HG03469 (cell line): Measurements from ENCODE around the gene GPR157.

Source experiments
- ATAC-seq: cut with Tn5 transposase; IDR thresholded peaks from one replicate; pipeline ENCODE4 v1.9.1; 2021; ENCODE audit warnings: mild to moderate bottlenecking, moderate library complexity, moderate number of reproducible peaks; ENCODE audit not compliant: unreplicated experiment

GPR157 gene

GRCh38 chr1:9093581-9093980 lies 35.3 kb downstream of the GPR157 start:
- no peak for ATAC-seq

GRCh38 chr1:9093091-9093490 lies 35.8 kb downstream of the GPR157 start:
- ATAC-seq, result no peak

GRCh38 chr1:9088807-9089206 lies 40.1 kb downstream of the GPR157 start:
- ATAC-seq, result no peak

GRCh38 chr1:9087411-9088125 lies 41.3 kb downstream of the GPR157 start:
- ATAC-seq, result no peak

GRCh38 chr1:9086796-9087195 lies 42.1 kb downstream of the GPR157 start:
- no peak for ATAC-seq

- ATAC-seq, result no peak
Measured at GRCh38 chr1:9086045-9086444, 42.9 kb downstream of the GPR157 start.

- ATAC-seq, result no peak
Measured at GRCh38 chr1:9085306-9085940, 43.5 kb downstream of the GPR157 start.

- ATAC-seq, result no peak
Measured at GRCh38 chr1:9084906-9085305, 44.0 kb downstream of the GPR157 start.

GRCh38 chr1:9081473-9081872 lies 47.4 kb downstream of the GPR157 start:
- ATAC-seq, result no peak

GRCh38 chr1:9080705-9081291 lies 48.1 kb downstream of the GPR157 start:
- no peak for ATAC-seq

- no peak for ATAC-seq
Measured at GRCh38 chr1:9079988-9080704, 48.8 kb downstream of the GPR157 start.

- no peak for ATAC-seq
Measured at GRCh38 chr1:9078752-9079500, 50.0 kb downstream of the GPR157 start.

- no peak for ATAC-seq
Measured at GRCh38 chr1:9078015-9078751, 50.7 kb downstream of the GPR157 start.

- ATAC-seq, result no peak
Measured at GRCh38 chr1:9075022-9075421, 53.9 kb downstream of the GPR157 start.

- ATAC-seq, result no peak
Measured at GRCh38 chr1:9073143-9073542, 55.8 kb downstream of the GPR157 start.

- no peak for ATAC-seq
Measured at GRCh38 chr1:9071554-9072235, 57.2 kb downstream of the GPR157 start.

GRCh38 chr1:9070486-9070885 lies 58.4 kb downstream of the GPR157 start:
- no peak for ATAC-seq

- ATAC-seq, result peak; percentile 90
Measured at GRCh38 chr1:9069326-9070100, 59.4 kb downstream of the GPR157 start, which contains the start of gene SLC2A5. Gene SLC2A5 (minus strand): TSS chr1:9069635. CDS start chr1:9069536, 99 bp downstream.

GRCh38 chr1:9068981-9069325 lies 59.9 kb downstream of the GPR157 start:
- no peak for ATAC-seq
